ENCODE data around the gene BACE2.

The BACE2 gene

GRCh38 chr21:41167348-41168342 lies at the start of gene BACE2:
TSS of gene BACE2 (plus strand) at chr21:41168160. CDS start at chr21:41168264, 104 bp downstream.
- TF ChIP-seq ESRRG (CRISPR knock-in tag; IDR thresholded peaks at IDR 0.05): no peak
- no peak for TF ChIP-seq CSDC2 (CRISPR knock-in tag; IDR thresholded peaks at IDR 0.05)
- ATAC-seq: peak; percentile 82

- no peak for ATAC-seq
- no peak for TF ChIP-seq GLIS3 (CRISPR knock-in tag; IDR thresholded peaks at IDR 0.05)
- no peak for TF ChIP-seq POU6F1 (CRISPR knock-in tag; IDR thresholded peaks at IDR 0.05; ENCODE audit: borderline replicate concordance, low read depth)
- TF ChIP-seq ARNTL (CRISPR knock-in tag; IDR thresholded peaks at IDR 0.05; ENCODE audit: borderline replicate concordance, low read depth): no peak
- no peak for TF ChIP-seq TOX (CRISPR knock-in tag; IDR thresholded peaks at IDR 0.05; ENCODE audit: borderline replicate concordance)
- TF ChIP-seq BACH2 (CRISPR knock-in tag; IDR thresholded peaks at IDR 0.05; ENCODE audit: borderline replicate concordance): no peak
- no peak for TF ChIP-seq CSDC2 (CRISPR knock-in tag; IDR thresholded peaks at IDR 0.05)
- TF ChIP-seq RARB (CRISPR knock-in tag; IDR thresholded peaks at IDR 0.05): no peak
- no peak for TF ChIP-seq ZNF565 (CRISPR knock-in tag; conservative IDR thresholded peaks at IDR 0.05; ENCODE audit: low read depth)
- TF ChIP-seq TCF4 (CRISPR knock-in tag; IDR thresholded peaks at IDR 0.05; ENCODE audit: borderline replicate concordance): no peak
- no peak for TF ChIP-seq TSHZ2 (CRISPR knock-in tag; IDR thresholded peaks at IDR 0.05)
- no peak for TF ChIP-seq SNAI2 (CRISPR knock-in tag; IDR thresholded peaks at IDR 0.05)
- TF ChIP-seq CREB5 (CRISPR knock-in tag; IDR thresholded peaks at IDR 0.05; ENCODE audit: low read depth): no peak
- TF ChIP-seq ZC3H10 (CRISPR knock-in tag; IDR thresholded peaks at IDR 0.05): no peak
- no peak for TF ChIP-seq ZFP3 (CRISPR knock-in tag; IDR thresholded peaks at IDR 0.05)
Measured at GRCh38 chr21:41119901-41120300, 48.1 kb upstream of the BACE2 start.

- ATAC-seq: no peak
- TF ChIP-seq ARNTL (CRISPR knock-in tag; IDR thresholded peaks at IDR 0.05; ENCODE audit: borderline replicate concordance, low read depth) (no peak), PPARA (CRISPR knock-in tag; IDR thresholded peaks at IDR 0.05; ENCODE audit: borderline replicate concordance) (no peak), ESRRG (CRISPR knock-in tag; IDR thresholded peaks at IDR 0.05) (no peak), CREB5 (CRISPR knock-in tag; IDR thresholded peaks at IDR 0.05; ENCODE audit: low read depth) (no peak), OSR1 (CRISPR knock-in tag; IDR thresholded peaks at IDR 0.05) (no peak), TSHZ2 (CRISPR knock-in tag; IDR thresholded peaks at IDR 0.05) (no peak), RARB (CRISPR knock-in tag; IDR thresholded peaks at IDR 0.05) (no peak), ZFP3 (CRISPR knock-in tag; IDR thresholded peaks at IDR 0.05) (no peak), ZC3H10 (CRISPR knock-in tag; IDR thresholded peaks at IDR 0.05) (no peak), ZNF565 (CRISPR knock-in tag; conservative IDR thresholded peaks at IDR 0.05; ENCODE audit: low read depth) (no peak), CSDC2 (CRISPR knock-in tag; IDR thresholded peaks at IDR 0.05) (no peak), ZFP30 (CRISPR knock-in tag; IDR thresholded peaks at IDR 0.05) (no peak), ZNF8 (CRISPR knock-in tag; IDR thresholded peaks at IDR 0.05) (no peak), CSRNP3 (CRISPR knock-in tag; IDR thresholded peaks at IDR 0.05) (no peak), ZNF70 (CRISPR knock-in tag; IDR thresholded peaks at IDR 0.05) (no peak), TOX (CRISPR knock-in tag; IDR thresholded peaks at IDR 0.05; ENCODE audit: borderline replicate concordance) (no peak), PATZ1 (CRISPR knock-in tag; IDR thresholded peaks at IDR 0.05; ENCODE audit: borderline replicate concordance) (no peak), ISL1 (CRISPR knock-in tag; IDR thresholded peaks at IDR 0.05) (no peak)
Measured at GRCh38 chr21:41120997-41121396, 47.0 kb upstream of the BACE2 start.

Measured in SK-N-SH treated with all-trans-retinoic acid at 6 μM for 48 hours (cell line).